Measurements from ENCODE around the gene LAMB3.

Gene LAMB3

GRCh38 chr1:209617047-209617673 lies 35.1 kb downstream of the LAMB3 start:
- no peak for DNase-seq

DNA sequence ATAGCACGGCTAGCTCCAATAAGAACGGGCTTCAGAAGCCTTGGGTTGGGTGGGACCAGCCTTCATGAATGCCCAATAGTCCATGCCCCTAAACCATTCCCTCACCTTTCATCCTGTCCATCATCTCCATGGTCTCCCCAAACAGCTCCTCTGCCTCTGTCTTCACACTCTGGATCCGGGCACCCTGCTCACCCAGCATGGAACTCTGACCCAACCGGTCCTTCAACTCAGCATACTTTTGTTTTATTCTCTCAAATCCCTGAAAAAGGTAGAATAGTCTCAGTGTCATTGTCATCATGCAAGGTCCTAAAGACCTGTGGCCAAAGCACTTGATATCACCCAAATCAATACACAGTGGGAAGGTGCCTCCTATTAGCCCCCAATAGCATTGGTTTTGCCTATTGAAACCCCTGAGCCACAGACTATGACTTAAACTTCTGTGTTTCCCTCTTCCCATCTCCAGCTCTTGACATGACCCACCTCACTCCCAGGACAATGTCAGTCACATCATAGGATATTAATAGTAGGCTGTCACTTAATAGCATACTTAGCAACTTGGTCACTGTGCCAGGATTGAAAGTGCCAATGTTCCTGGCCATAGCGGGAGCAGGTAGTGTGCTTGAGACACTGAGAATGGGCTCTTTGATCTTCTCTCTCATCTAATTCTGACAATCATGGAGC lies 35.7 kb downstream of the LAMB3 start:
- no peak for DNase-seq

GRCh38 chr1:209614906-209615305 lies 37.3 kb downstream of the LAMB3 start:
- DNase-seq, result no peak

DNA sequence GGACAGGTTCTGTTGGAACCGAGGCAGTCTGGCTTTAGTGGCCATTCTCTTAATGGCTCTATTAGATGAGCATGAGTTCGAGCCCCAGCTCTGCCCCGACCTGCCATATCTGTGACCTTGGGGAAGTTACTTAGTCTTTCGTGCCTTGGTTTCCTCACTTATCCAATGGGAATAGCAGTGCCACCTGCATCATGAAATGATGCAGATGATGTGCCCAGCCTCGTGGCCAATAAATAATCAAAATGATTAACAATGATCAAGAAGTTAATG lies 38.1 kb downstream of the LAMB3 start:
- no peak for DNase-seq

DNA sequence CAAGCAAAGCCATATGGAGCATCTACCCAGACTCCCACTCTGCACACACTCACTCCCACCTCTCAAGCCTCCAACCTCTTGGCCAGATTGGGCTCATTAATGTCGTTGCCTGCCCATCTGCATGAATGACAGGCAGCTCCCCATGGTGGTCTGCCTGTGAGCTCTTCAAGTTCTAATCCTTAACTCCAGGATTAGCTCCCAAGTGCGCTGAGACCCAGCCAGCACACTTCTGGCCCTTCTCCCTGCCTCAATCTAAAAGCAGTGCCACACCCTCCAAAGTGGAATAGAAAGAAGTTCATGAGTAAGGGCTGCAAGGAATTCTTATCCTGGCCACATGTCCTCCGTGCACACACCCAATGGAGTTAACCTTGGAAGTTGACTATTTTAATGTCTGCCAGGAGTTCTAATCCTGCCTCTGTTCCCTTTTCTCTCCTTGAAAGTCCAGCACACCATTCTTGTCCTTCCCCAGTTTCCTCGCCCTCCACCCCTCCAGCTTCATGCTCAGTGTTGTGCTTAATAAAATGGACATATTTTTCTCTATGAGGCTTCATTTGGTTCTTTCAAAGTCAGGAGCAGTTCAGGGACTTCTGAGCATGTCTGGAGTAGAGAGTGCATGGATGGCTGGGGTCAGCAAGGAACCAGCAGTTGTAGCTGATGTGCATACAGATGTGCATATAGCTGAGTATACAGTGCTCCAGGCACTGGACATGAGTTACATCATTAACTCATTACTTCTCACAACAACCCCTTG lies 38.6 kb downstream of the LAMB3 start:
- DNase-seq, result no peak

DNA sequence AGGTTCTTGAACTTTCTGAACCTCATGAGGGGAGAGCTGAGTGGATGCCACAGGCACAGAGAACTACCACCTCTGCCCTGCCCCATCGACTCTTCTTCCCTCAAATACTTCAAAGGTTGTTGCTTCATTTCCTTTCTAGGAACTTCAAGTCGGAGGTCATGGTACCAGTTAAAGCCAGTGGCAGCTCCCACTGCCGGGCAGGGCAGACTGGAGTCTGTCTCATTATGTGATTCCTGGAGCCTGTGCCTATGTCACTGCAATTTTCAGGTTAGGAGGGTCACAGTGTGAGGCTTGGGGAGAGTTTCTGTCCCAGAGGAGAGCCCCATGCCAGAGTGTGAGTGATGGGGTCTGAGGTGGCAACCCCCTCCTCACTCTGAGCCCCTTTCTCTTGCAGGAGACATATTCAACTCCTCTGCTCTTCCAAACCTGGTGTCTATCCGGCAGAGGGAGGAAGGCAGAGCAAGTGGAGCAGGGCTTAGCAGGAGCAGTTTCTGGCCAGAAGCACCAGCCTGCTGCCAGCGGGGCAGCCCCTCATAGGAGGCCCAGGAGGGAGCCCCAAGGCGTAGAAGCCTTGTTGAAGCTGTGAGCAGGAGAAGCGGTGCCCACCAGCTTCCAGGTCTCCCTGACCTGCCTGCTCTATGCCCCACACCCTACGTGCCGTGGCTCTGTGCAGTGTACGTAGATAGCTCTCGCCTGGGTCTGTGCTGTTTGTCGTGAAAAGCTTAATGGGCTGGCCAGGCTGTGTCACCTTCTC lies 39.4 kb downstream of the LAMB3 start:
- no peak for DNase-seq

DNA sequence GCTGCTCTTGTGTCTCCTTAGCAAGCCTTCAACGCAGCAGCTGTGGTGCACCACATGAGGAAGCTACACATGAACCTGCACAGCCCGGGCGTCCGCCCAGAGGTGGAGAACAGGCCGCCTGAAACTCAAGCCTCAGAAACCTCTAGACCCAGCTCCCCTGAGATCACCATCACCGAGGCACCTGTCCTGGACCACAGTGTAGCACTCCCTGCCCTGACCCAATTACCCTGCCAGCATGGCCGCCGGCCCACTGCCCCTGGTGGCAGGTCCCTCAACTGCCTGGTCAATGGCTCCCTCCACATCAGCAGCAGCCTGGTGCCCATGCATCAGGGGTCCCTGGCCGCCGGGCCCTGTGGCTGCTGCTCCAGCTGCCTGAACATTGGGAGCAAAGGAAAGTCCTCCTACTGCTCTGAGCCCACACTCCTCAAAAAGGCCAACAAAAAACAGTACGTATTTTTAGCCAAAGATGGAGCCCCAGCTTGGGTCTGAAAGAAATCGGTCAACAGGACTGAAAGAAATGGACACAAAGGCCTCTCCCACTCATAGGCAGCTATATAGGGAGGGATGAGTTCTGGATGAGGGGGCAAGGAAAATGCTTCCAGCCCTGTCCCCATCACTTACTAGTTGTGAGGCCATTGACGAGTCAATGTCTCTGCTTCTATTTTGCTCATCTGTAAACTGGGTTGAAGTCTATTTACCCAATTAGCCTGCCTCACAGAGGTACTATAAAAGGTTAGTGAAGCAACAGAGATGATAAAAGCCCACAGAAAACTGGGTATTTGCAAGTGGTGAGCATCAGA lies 40.3 kb downstream of the LAMB3 start:
- DNase-seq, result no peak

GRCh38 chr1:209610631-209610905 lies 41.7 kb downstream of the LAMB3 start:
- no peak for DNase-seq

DNA sequence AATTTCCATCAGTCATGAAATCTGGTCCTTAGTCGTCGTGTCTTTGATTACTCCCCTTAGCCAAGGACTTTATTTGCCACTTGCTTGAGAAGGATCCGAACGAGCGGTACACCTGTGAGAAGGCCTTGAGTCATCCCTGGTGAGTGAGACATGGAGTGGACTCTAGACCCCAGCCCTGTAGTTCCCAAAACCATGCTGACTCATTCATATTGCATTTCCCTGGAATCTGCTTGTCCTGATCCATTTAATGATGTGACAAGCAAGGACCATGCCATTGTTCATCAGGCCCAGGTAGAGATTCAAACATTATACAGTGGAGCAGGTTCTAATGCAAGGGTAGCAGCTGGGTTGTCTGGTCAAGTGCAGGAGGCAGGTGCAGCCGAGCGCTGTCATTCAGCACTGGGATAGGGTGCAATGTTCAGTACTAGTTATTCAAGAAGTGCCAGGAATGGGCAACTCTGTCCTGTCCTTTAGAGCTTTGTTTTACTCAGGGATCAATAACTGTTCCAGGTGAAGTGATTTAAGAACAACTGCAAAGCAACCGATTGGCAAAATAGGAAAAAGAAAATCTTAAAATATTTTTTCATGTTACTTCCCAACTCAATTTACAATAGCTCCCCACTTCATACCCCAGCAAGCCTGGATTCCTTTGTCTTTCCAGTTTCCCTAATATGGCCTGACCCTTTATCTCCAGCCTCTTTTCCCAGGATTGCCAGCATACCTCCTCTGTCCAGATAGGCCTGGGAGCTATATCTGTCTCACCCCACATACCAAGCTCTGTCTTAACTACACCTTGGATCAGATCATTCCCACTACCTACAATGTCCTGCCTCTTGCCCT lies 42.2 kb downstream of the LAMB3 start:
- no peak for DNase-seq

DNA sequence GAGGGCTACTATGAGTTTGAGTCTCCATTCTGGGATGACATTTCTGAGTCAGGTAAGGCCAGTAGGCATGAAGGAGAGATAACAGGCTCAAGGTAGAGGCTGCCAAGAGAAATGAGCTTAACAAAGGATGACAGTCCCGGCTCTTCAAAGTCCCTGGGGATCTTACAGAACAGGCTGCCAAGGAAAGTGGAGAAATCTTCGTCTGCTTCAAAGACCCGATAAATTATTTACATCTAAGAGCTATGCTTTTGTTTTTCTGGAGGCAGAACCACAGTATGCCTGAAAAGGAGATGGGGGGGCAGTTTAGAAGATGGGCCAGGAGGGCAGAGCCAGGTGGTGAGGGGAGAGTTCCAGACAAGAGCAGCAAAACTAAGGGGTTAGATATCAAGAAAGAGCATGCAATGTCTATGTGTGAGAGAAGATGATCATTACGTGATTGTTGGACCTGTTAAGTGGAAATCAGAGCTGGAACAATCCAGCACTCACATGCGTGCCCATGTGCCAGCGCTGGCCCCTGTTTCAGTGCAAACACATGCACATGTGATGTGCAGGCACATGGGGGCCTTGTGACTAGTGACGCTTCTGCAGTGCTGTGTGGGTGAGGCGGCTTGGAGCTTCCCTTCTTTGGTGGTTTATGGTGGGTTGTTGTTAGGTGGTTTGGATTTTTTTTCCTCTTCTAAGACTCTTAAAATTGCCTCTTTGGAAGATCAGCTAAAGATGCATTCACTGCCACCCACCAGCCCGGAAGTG lies 43.0 kb downstream of the LAMB3 start:
- no peak for DNase-seq

DNA sequence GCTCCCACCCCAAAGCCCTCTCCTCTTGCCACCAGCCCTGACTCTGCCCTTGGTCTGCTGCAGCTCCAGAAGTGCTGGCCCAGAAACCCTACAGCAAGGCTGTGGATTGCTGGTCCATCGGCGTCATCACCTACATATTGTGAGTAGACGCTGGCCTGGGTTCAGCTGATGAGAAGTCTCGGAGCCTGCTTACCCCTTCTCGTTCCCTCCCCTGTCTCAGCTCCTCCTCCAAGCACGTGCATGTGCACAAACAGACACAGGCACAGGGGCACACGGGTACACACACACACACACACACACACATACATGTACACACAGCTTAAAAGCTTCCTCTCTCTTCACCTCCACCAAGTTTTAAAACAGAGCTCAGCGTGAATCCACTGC lies 44.4 kb downstream of the LAMB3 start:
- no peak for DNase-seq

DNA sequence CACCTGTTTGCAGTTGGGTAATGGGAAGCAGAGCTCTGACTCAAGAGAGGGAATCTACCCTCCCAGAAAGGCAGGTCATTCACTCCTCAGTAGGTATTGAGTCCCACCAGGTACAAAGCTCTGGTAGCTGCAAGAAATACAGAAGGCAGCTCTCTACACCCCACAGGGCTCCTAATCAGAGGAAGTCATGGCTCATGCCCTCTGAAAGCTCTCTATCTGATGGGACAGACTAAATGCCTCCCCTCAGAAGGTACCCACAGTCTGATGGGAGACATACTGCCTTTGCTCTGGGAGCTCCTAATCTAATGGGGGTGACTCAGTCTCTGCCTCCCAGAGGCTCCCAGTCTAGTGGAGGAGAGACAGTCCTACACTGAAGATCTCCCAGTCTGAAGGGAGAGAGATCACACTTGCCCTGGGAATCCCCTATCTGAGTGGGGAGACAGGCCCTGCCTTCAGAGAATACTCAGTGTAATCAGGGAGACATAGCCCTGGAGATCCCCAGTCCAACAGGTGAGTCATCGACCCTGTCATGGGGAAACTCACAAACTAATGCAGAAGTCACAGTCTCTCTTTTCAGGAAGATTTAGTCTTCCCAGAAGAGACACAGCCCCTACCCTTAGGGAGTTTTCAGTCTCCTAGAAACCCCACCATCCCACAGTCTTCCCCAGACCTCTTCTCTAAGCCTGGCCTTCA lies 45.0 kb downstream of the LAMB3 start:
- DNase-seq, result peak; percentile 58

- DNase-seq, result no peak
Measured at GRCh38 chr1:209603877-209604276, 48.3 kb downstream of the LAMB3 start.

- DNase-seq, result peak; percentile 46
Measured at GRCh38 chr1:209601809-209602657, 50.2 kb downstream of the LAMB3 start.

- DNase-seq, result no peak
Measured at GRCh38 chr1:209600541-209600940, 51.7 kb downstream of the LAMB3 start.

DNA sequence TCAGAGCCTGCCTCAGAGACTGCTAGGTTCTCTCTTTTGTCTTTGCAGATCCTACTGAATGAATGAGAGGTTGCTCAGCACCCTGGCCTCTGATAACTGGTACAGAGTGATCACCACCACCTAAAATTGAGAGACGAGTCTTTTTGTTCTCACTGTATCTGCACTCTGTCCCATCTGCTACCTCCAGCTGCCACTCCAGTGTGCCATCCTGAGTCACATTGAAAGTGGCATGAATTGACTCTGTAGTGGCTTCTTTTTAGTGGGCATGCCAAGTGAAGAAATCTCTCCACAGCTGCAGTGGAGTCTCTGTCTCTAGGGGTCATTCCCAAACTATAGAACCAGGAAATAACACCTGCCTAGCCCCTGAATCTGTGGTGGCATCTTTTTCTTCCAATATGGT lies 54.0 kb downstream of the LAMB3 start:
- no peak for DNase-seq

DNA sequence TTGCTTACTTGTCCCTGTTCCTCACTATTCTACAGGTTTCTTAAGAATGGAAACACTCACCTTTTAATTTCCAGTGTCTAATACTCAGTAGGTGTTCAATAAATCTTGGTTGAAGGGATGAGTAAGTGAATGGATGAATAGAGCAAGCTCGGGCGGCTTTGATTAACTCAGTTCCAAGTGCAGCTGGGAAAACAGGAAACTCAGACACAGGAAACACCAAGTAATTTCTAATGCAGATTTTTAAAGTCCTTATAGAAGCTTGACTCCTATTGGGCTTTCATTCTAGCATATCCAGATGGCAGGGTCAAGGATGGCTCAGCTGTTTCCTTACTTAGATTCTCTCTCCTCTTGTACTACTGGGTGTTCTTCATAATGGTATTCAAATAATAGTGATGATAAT lies 54.7 kb downstream of the LAMB3 start:
- DNase-seq, result no peak

- DNase-seq, result no peak
Measured at GRCh38 chr1:209595599-209596285, 56.5 kb downstream of the LAMB3 start.

- no peak for DNase-seq
Measured at GRCh38 chr1:209595028-209595427, 57.2 kb downstream of the LAMB3 start.
